Effector memory CD4-positive, alpha-beta T cell (primary cell): ENCODE results near the gene ANK2.

Experiments used
- DNase-seq, 3 donors: peaks; one replicate each; pipeline ENCODE4 v3.0.0-alpha.2; 2020
- H3K27ac ChIP-seq: 2 replicates; pipeline ENCODE4 v1.7.0; 2013; ENCODE audit warnings: mild to moderate bottlenecking, low read length, moderate library complexity; ENCODE audit not compliant: insufficient read depth, poor library complexity, severe bottlenecking
- H3K27me3 ChIP-seq: replicated peaks from 2 replicates; pipeline ENCODE4 v1.7.0; 2013; ENCODE audit warnings: mild to moderate bottlenecking, low read length; ENCODE audit not compliant: insufficient read depth, control insufficient read depth, poor library complexity, severe bottlenecking
- H3K36me3 ChIP-seq: 2 replicates; pipeline ENCODE4 v1.7.0; 2013; ENCODE audit warnings: mild to moderate bottlenecking, low read length, moderate library complexity; ENCODE audit not compliant: control insufficient read depth, insufficient read depth
- H3K4me1 ChIP-seq: 2 replicates; pipeline ENCODE4 v1.7.0; 2013; ENCODE audit warnings: low read length, mild to moderate bottlenecking; ENCODE audit not compliant: control insufficient read depth, insufficient read depth, poor library complexity, severe bottlenecking
- H3K4me3 ChIP-seq: 2 replicates; pipeline ENCODE4 v1.7.0; 2013; ENCODE audit warnings: low read length, low read depth, mild to moderate bottlenecking; ENCODE audit not compliant: insufficient read depth, poor library complexity, severe bottlenecking
- H3K9me3 ChIP-seq: 2 replicates; pipeline ENCODE4 v1.7.0; 2013; ENCODE audit warnings: mild to moderate bottlenecking, low read length, moderate library complexity; ENCODE audit not compliant: control insufficient read depth

ANK2 gene

GRCh38 chr4:113080624-113081023 lies 31.2 kb downstream of the ANK2 start:
- H3K4me3 ChIP-seq = no peak overlapping the region
- DNase-seq = no peak
- H3K4me1 ChIP-seq = no peaks in the 10 kb centered on the region

GRCh38 chr4:113083346-113083745 lies 33.9 kb downstream of the ANK2 start:
- no peaks in the 10 kb centered on the region for H3K4me1 ChIP-seq
- no peaks in the 10 kb centered on the region for H3K27me3 ChIP-seq
- H3K4me3 ChIP-seq = no peak overlapping the region
- DNase-seq = no peak
- H3K9me3 ChIP-seq = no peaks in the 10 kb centered on the region
- H3K27ac ChIP-seq = no peak overlapping the region
- H3K36me3 ChIP-seq = no peaks in the 10 kb centered on the region

More at GRCh38 chr4:113080624-113081023, 31.2 kb downstream of the ANK2 start:
- Histone ChIP-seq H3K9me3 (no peaks in the 10 kb centered on the region), H3K27me3 (no peaks in the 10 kb centered on the region), H3K27ac (no peak overlapping the region), H3K36me3 (no peaks in the 10 kb centered on the region)

- Histone ChIP-seq H3K4me1 (no peaks in the 10 kb centered on the region), H3K4me3 (no peak overlapping the region), H3K27me3 (no peaks in the 10 kb centered on the region), H3K36me3 (no peaks in the 10 kb centered on the region), H3K9me3 (no peaks in the 10 kb centered on the region), H3K27ac (no peak overlapping the region)
- DNase-seq = no peak
Measured at GRCh38 chr4:113086172-113086695, 36.8 kb downstream of the ANK2 start.

GRCh38 chr4:113088050-113088449 lies 38.6 kb downstream of the ANK2 start:
- DNase-seq = no peak
- H3K27ac ChIP-seq = no peak overlapping the region
- no peaks in the 10 kb centered on the region for H3K36me3 ChIP-seq
- no peaks in the 10 kb centered on the region for H3K9me3 ChIP-seq
- no peaks in the 10 kb centered on the region for H3K4me1 ChIP-seq
- H3K4me3 ChIP-seq = no peak overlapping the region
- H3K27me3 ChIP-seq = no peaks in the 10 kb centered on the region

- Histone ChIP-seq H3K36me3 (no peaks in the 10 kb centered on the region), H3K27me3 (no peaks in the 10 kb centered on the region), H3K4me3 (no peak overlapping the region), H3K4me1 (no peaks in the 10 kb centered on the region), H3K9me3 (no peaks in the 10 kb centered on the region), H3K27ac (no peak overlapping the region)
- DNase-seq = no peak
Measured at GRCh38 chr4:113090954-113091353, 41.5 kb downstream of the ANK2 start.

- no peak for DNase-seq
- no peaks in the 10 kb centered on the region for H3K4me1 ChIP-seq
Measured at GRCh38 chr4:113094331-113094730, 44.9 kb downstream of the ANK2 start.

GRCh38 chr4:113094802-113095201 lies 45.3 kb downstream of the ANK2 start:
- DNase-seq = no peak
- Histone ChIP-seq H3K4me3 (no peak overlapping the region), H3K36me3 (no peaks in the 10 kb centered on the region), H3K4me1 (no peaks in the 10 kb centered on the region), H3K9me3 (no peaks in the 10 kb centered on the region), H3K27me3 (no peaks in the 10 kb centered on the region), H3K27ac (no peak overlapping the region)

More at GRCh38 chr4:113094331-113094730, 44.9 kb downstream of the ANK2 start:
- H3K4me3 ChIP-seq = no peak overlapping the region
- H3K36me3 ChIP-seq = no peaks in the 10 kb centered on the region
- no peak overlapping the region for H3K27ac ChIP-seq
- H3K27me3 ChIP-seq = no peaks in the 10 kb centered on the region
- no peaks in the 10 kb centered on the region for H3K9me3 ChIP-seq

- Histone ChIP-seq H3K36me3 (no peaks in the 10 kb centered on the region), H3K27ac (no peak overlapping the region), H3K4me3 (no peak overlapping the region), H3K27me3 (no peaks in the 10 kb centered on the region), H3K4me1 (no peaks in the 10 kb centered on the region), H3K9me3 (no peaks in the 10 kb centered on the region)
- no peak for DNase-seq
Measured at GRCh38 chr4:113101669-113102068, 52.2 kb downstream of the ANK2 start.

- no peak for DNase-seq
- Histone ChIP-seq H3K27me3 (no peaks in the 10 kb centered on the region), H3K36me3 (no peaks in the 10 kb centered on the region), H3K9me3 (no peaks in the 10 kb centered on the region), H3K4me1 (no peaks in the 10 kb centered on the region), H3K27ac (no peak overlapping the region), H3K4me3 (no peak overlapping the region)
Measured at GRCh38 chr4:113103556-113103955, 54.1 kb downstream of the ANK2 start.

GRCh38 chr4:113106108-113106507 lies 56.7 kb downstream of the ANK2 start:
- Histone ChIP-seq H3K27me3 (no peaks in the 10 kb centered on the region), H3K9me3 (no peaks in the 10 kb centered on the region), H3K4me1 (no peaks in the 10 kb centered on the region), H3K36me3 (no peaks in the 10 kb centered on the region), H3K27ac (no peak overlapping the region), H3K4me3 (no peak overlapping the region)
- no peak for DNase-seq
